RWPE2 (cell line): ENCODE measurements around the gene PTPRO.
"Not testable (repeated sequence)": the region's sequence is repeated elsewhere in the genome, so short reads cannot be mapped to it uniquely, and the experiment has no call there.

Experiments used
- ATAC-seq: fragments of 200-7000 bp; cut with Tn5 transposase; 3 replicates; pipeline ENCODE4 v1.9.1; 2021; ENCODE audit warnings: low read depth
- DNase-seq: peaks from one replicate; pipeline ENCODE4 v3.0.0-alpha.2; 2020; ENCODE audit warnings: low spot score
- H3K27ac ChIP-seq: fragments of 450-650 bp; 2 replicates; pipeline ENCODE4 v1.5.1; 2017; ENCODE audit warnings: mild to moderate bottlenecking; ENCODE audit not compliant: poor library complexity, severe bottlenecking
- H3K27me3 ChIP-seq: fragments of 250-450 bp; sonication (Bioruptor Pico); 2 replicates; pipeline ENCODE4 v1.5.1; 2021; ENCODE audit warnings: mild to moderate bottlenecking, moderate library complexity; ENCODE audit not compliant: insufficient read depth, poor library complexity, severe bottlenecking
- H3K36me3 ChIP-seq: fragments of 250-450 bp; sonication (Bioruptor Pico); 2 replicates; pipeline ENCODE4 v1.5.1; 2020; ENCODE audit warnings: low read depth, mild to moderate bottlenecking, moderate library complexity
- H3K4me1 ChIP-seq: fragments of 250-450 bp; sonication (Bioruptor Pico); 2 replicates; pipeline ENCODE4 v1.5.1; 2021; ENCODE audit warnings: mild to moderate bottlenecking, moderate library complexity; ENCODE audit not compliant: insufficient read depth, poor library complexity, severe bottlenecking
- H3K4me3 ChIP-seq: fragments of 250-450 bp; sonication (Bioruptor Pico); 2 replicates; pipeline ENCODE4 v1.5.1; 2021; ENCODE audit warnings: mild to moderate bottlenecking, moderate library complexity; ENCODE audit not compliant: severe bottlenecking
- H3K9me3 ChIP-seq: fragments of 250-450 bp; sonication (Bioruptor Pico); 2 replicates; pipeline ENCODE4 v1.5.1; 2021; ENCODE audit warnings: mild to moderate bottlenecking, moderate library complexity; ENCODE audit not compliant: severe bottlenecking
- CTCF ChIP-seq: fragments of 450-650 bp; IDR thresholded peaks from one replicate; pipeline ENCODE4 v1.5.1; 2017; ENCODE audit warnings: mild to moderate bottlenecking, moderate library complexity; ENCODE audit not compliant: poor library complexity, severe bottlenecking

Gene PTPRO

GRCh38 chr12:15603474-15604085 is 281.3 kb downstream of the PTPRO start:
- no peak for TF ChIP-seq CTCF
- Histone ChIP-seq H3K9me3 (no peaks in the 10 kb centered on the region), H3K4me1 (peaks cover 30% of the 10 kb centered on the region), H3K4me3 (no peak overlapping the region), H3K27ac (no peak overlapping the region), H3K27me3 (no peaks in the 10 kb centered on the region), H3K36me3 (no peaks in the 10 kb centered on the region)
- ATAC-seq: no peak
- no peak for DNase-seq

GRCh38 chr12:15605881-15606590 is 283.7 kb downstream of the PTPRO start:
- Histone ChIP-seq H3K9me3 (no peaks in the 10 kb centered on the region), H3K27ac (no peak overlapping the region), H3K4me3 (no peak overlapping the region), H3K36me3 (no peaks in the 10 kb centered on the region), H3K4me1 (peaks cover 8% of the 10 kb centered on the region), H3K27me3 (no peaks in the 10 kb centered on the region)
- ATAC-seq (no peak), DNase-seq (no peak)
- TF ChIP-seq CTCF: no peak

- ATAC-seq (no peak), DNase-seq (no peak)
- Histone ChIP-seq H3K4me1 (no peaks in the 10 kb centered on the region), H3K36me3 (no peaks in the 10 kb centered on the region), H3K9me3 (no peaks in the 10 kb centered on the region), H3K4me3 (no peak overlapping the region), H3K27me3 (no peaks in the 10 kb centered on the region), H3K27ac (no peak overlapping the region)
- no peak for TF ChIP-seq CTCF
Measured at GRCh38 chr12:15608406-15608805, 286.1 kb downstream of the PTPRO start.

- Histone ChIP-seq H3K27ac (no peak overlapping the region), H3K9me3 (no peaks in the 10 kb centered on the region)
- TF ChIP-seq CTCF: no peak
Measured at GRCh38 chr12:15608941-15609340, 286.6 kb downstream of the PTPRO start.

GRCh38 chr12:15613981-15614380 is 291.7 kb downstream of the PTPRO start:
- ATAC-seq (no peak), DNase-seq (no peak)
- H3K36me3 ChIP-seq: no peaks in the 10 kb centered on the region
- H3K27me3 ChIP-seq: no peaks in the 10 kb centered on the region
- no peaks in the 10 kb centered on the region for H3K4me1 ChIP-seq
- TF ChIP-seq CTCF: no peak
- H3K4me3 ChIP-seq: no peak overlapping the region
- no peaks in the 10 kb centered on the region for H3K9me3 ChIP-seq
- H3K27ac ChIP-seq: no peak overlapping the region

More at GRCh38 chr12:15608941-15609340, 286.6 kb downstream of the PTPRO start:
- Histone ChIP-seq H3K27me3 (no peaks in the 10 kb centered on the region), H3K4me1 (no peaks in the 10 kb centered on the region), H3K36me3 (no peaks in the 10 kb centered on the region), H3K4me3 (no peak overlapping the region)
- DNase-seq (no peak), ATAC-seq (no peak)

GRCh38 chr12:15616495-15616894 is 294.2 kb downstream of the PTPRO start:
- H3K36me3 ChIP-seq: not testable (repeated sequence)

More at GRCh38 chr12:15616495-15616894, 294.2 kb downstream of the PTPRO start:
- H3K4me3 ChIP-seq, H3K9me3 ChIP-seq, DNase-seq, H3K27ac ChIP-seq, H3K4me1 ChIP-seq, ATAC-seq, H3K27me3 ChIP-seq: not testable (repeated sequence)
